Neural cell (in vitro differentiated cells): ENCODE data around the gene TNFRSF12A.

Experiments
- EP300 ChIP-seq: fragments of 450-650 bp; conservative IDR thresholded peaks from 2 replicates; pipeline ENCODE4 v1.6.1; 2014; ENCODE audit warnings: antibody characterized with exemption, mild to moderate bottlenecking, moderate library complexity; ENCODE audit not compliant: poor library complexity, severe bottlenecking
- EZH2 ChIP-seq: fragments of 200-600, 300-800 bp; shearing (Covaris generic), sonication (generic); IDR thresholded peaks from 2 replicates; pipeline ENCODE4 v1.6.1; 2014; ENCODE audit warnings: antibody characterized with exemption, low read length, borderline replicate concordance, mild to moderate bottlenecking; ENCODE audit not compliant: insufficient read depth, poor library complexity, severe bottlenecking
- POLR2AphosphoS5 ChIP-seq: IDR thresholded peaks from 2 replicates; pipeline ENCODE4 v1.6.1; 2012
- RAD21 ChIP-seq: fragments of 450-650 bp; conservative IDR thresholded peaks from 2 replicates; pipeline ENCODE4 v1.6.1; 2014; ENCODE audit warnings: antibody characterized with exemption, mild to moderate bottlenecking, moderate library complexity
- TF ChIP-seq, protein P1 (sequence below): fragments of 450-650 bp; IDR thresholded peaks from 2 replicates; pipeline ENCODE4 v1.5.1; 2014; ENCODE audit warnings: antibody characterized with exemption, mild to moderate bottlenecking, moderate library complexity; ENCODE audit not compliant: poor library complexity, severe bottlenecking

DNA sequence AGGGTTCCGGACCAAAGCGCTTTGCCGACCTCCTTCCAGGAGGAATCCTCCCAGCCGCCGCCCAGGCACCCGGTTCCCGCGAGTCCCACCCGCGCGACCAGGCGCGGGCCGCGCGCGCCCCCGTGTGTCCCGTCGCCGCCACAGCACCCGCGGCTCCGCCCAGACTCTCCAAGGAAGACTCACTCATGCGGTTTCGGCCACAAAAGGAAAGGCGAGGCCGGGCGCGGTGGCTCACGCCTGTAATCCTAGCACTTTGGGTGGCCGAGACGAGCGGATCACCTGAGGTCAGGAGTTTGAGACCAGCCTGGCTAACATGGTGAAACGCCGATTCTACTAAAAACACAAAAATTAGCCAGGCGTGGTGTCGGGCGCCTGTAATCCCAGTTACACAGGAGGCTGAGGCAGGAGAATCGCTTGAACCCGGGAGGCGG is 36.4 kb upstream of the TNFRSF12A start:
- TF ChIP-seq EZH2 (no peak), EP300 (peak; percentile 18), POLR2AphosphoS5 (no peak), RAD21 (peak; percentile 77)
- TF ChIP-seq, protein P1, sequence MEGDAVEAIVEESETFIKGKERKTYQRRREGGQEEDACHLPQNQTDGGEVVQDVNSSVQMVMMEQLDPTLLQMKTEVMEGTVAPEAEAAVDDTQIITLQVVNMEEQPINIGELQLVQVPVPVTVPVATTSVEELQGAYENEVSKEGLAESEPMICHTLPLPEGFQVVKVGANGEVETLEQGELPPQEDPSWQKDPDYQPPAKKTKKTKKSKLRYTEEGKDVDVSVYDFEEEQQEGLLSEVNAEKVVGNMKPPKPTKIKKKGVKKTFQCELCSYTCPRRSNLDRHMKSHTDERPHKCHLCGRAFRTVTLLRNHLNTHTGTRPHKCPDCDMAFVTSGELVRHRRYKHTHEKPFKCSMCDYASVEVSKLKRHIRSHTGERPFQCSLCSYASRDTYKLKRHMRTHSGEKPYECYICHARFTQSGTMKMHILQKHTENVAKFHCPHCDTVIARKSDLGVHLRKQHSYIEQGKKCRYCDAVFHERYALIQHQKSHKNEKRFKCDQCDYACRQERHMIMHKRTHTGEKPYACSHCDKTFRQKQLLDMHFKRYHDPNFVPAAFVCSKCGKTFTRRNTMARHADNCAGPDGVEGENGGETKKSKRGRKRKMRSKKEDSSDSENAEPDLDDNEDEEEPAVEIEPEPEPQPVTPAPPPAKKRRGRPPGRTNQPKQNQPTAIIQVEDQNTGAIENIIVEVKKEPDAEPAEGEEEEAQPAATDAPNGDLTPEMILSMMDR: peak; percentile 92
